Right cardiac atrium (tissue), 5 donors: ENCODE measurements around the gene SLC4A5. TPM values are rescaled to one million over a fixed set of nuclear protein-coding genes. Genes with fewer than 3 reads are reported as not detected.
"Not testable (repeated sequence)": the region's sequence is repeated elsewhere in the genome, so short reads cannot be mapped to it uniquely, and the experiment has no call there.

Source experiments
- ATAC-seq, 2 donors: fragments of 200-7000 bp; cut with Tn5 transposase; one replicate each; pipeline versions ENCODE4 v1.8.0 to v1.9.1; 2020; ENCODE audit warnings: moderate library complexity in 2 of 2, mild to moderate bottlenecking in 1 of 2
- DNase-seq, 3 donors: peaks; one replicate each; pipeline ENCODE4 v3.0.0-alpha.2; 2020
- H3K27ac ChIP-seq: one replicate; pipeline ENCODE4 v1.5.1; 2013; ENCODE audit warnings: mild to moderate bottlenecking, low read length, control low read depth, moderate library complexity
- H3K27me3 ChIP-seq: one replicate; pipeline ENCODE4 v1.6.1; 2013; ENCODE audit not compliant: control insufficient read depth, insufficient read depth
- H3K4me1 ChIP-seq: one replicate; pipeline ENCODE4 v1.6.1; 2013; ENCODE audit warnings: low read length; ENCODE audit not compliant: control insufficient read depth, insufficient read depth
- H3K4me3 ChIP-seq: one replicate; pipeline ENCODE4 v1.5.1; 2013; ENCODE audit warnings: low read length, control low read depth
- H3K9me3 ChIP-seq: one replicate; pipeline ENCODE4 v1.6.1; 2013; ENCODE audit warnings: low read length; ENCODE audit not compliant: control insufficient read depth
- WGBS: extraction: QIAGEN DNeasy Blood & Tissue Kit; methylation state at CpG from one replicate; pipeline ENCODE4 v1.1.7; 2013; 5-methylcytosine and 5-hydroxymethylcytosine counted together
- intact Hi-C, 4 donors: fragments of 100-400 bp; cut with DNase I; formaldehyde crosslinking; loops; one replicate each; pipeline versions ENCODE4 v1.11.0 to v1.14.0; 2022 to 2023
- polyA plus RNA-seq: library from polyadenylated mRNA; stranded (reverse); fragments of 200-250 nt; gene quantifications from one replicate; pipeline ENCODE4 v1.2.3, GENCODE V29; 2013
- total RNA-seq, 4 donors: library from RNA; stranded (reverse); fragmentation: NEBNext Ultra II Directional; extraction: Animal tissue kit (Norgen Biotek cat#: 25700); gene quantifications; one replicate each; pipeline ENCODE4 v1.2.1, GENCODE V29; 2021
- donor health status: healthy with polysubstance abuse.
- donor health status: DM: no; HTN: yes; CAD: no.
- donor health status: DM: no; HTN: no; CAD: no.
- donor health status: DM: no; HTN: yes; CAD: no; lungs with severe emphysema.
- donor health status: DM: yes; HTN: yes; CAD: no.

The SLC4A5 gene
- total and polyA plus RNA-seq, 5 donors = 0.29 to 2.8 (median 1.1) TPM

- peak; percentile 93 to 97 (median 95) for DNase-seq
- Histone ChIP-seq H3K4me3 (peak within 1 kb of the TSS; percentile 32), H3K4me1 (no peaks in the 10 kb centered on the region), H3K27me3 (no peaks in the 10 kb centered on the region), H3K9me3 (no peaks in the 10 kb centered on the region), H3K27ac (peak within 1 kb of the TSS; percentile 25)
- intact Hi-C loops = no loop called here
- under 1% methylated on average over 96 of the region's 96 CpGs for WGBS
- ATAC-seq = peak; percentile 97 to 99
Observed at GRCh38 chr2:74198461-74199274, 144.5 kb downstream of the SLC4A5 start, which contains the start of gene MTHFD2. Gene MTHFD2 (plus strand): TSS chr2:74198615. CDS start chr2:74198642, 27 bp downstream.

GRCh38 chr2:74198023-74198460 is 145.2 kb downstream of the SLC4A5 start:
- no peaks in the 10 kb centered on the region for H3K27me3 ChIP-seq
- H3K9me3 ChIP-seq = no peaks in the 10 kb centered on the region
- DNase-seq (no peak), ATAC-seq (no peak)
- 37% methylated on average over 17 of the region's 18 CpGs for WGBS
- intact Hi-C loops = no loop called here
- H3K4me3 ChIP-seq = peak overlapping the region; percentile 32
- no peaks in the 10 kb centered on the region for H3K4me1 ChIP-seq
- H3K27ac ChIP-seq = no peak overlapping the region

- 77% methylated on average over 4 of the region's 4 CpGs for WGBS
- DNase-seq = no peak
- no peak overlapping the region for H3K4me3 ChIP-seq
- H3K9me3 ChIP-seq = no peaks in the 10 kb centered on the region
- no peak overlapping the region for H3K27ac ChIP-seq
- H3K27me3 ChIP-seq = no peaks in the 10 kb centered on the region
- H3K4me1 ChIP-seq = no peaks in the 10 kb centered on the region
- ATAC-seq = no peak
- intact Hi-C loops = no loop called here
Observed at GRCh38 chr2:74197049-74197448, 146.2 kb downstream of the SLC4A5 start.

- Histone ChIP-seq H3K4me3 (no peak overlapping the region), H3K4me1 (no peaks in the 10 kb centered on the region), H3K27me3 (no peaks in the 10 kb centered on the region), H3K9me3 (no peaks in the 10 kb centered on the region), H3K27ac (no peak overlapping the region)
- 88% methylated on average over 1 of the region's 1 CpG for WGBS
- DNase-seq = no peak
- no peak for ATAC-seq
- intact Hi-C loops = no loop called here
Observed at GRCh38 chr2:74194799-74195198, 148.4 kb downstream of the SLC4A5 start.

GRCh38 chr2:74191596-74192380 is 151.4 kb downstream of the SLC4A5 start:
- intact Hi-C loops = no loop called here
- Histone ChIP-seq H3K4me1 (no peaks in the 10 kb centered on the region), H3K27me3 (no peaks in the 10 kb centered on the region), H3K9me3 (no peaks in the 10 kb centered on the region), H3K27ac (no peak overlapping the region), H3K4me3 (no peak overlapping the region)
- DNase-seq (no peak), ATAC-seq (no peak)
- 72% methylated on average over 6 of the region's 6 CpGs for WGBS

- H3K4me1 ChIP-seq = no peaks in the 10 kb centered on the region
- H3K9me3 ChIP-seq = no peaks in the 10 kb centered on the region
- WGBS = 92% methylated on average over 3 of the region's 3 CpGs
- no peaks in the 10 kb centered on the region for H3K27me3 ChIP-seq
- intact Hi-C loops = no loop called here
- ATAC-seq (no peak), DNase-seq (no peak)
- no peak overlapping the region for H3K27ac ChIP-seq
- H3K4me3 ChIP-seq = no peak overlapping the region
Observed at GRCh38 chr2:74188696-74189095, 154.5 kb downstream of the SLC4A5 start.

GRCh38 chr2:74188018-74188601 is 155.1 kb downstream of the SLC4A5 start:
- ATAC-seq = peak; percentile 34 to 71
- no peak overlapping the region for H3K27ac ChIP-seq
- peak in 1 of 3 donors; percentile 52 for DNase-seq

GRCh38 chr2:74186706-74187105 is 156.5 kb downstream of the SLC4A5 start:
- 95% methylated on average over 15 of the region's 15 CpGs for WGBS
- H3K4me3 ChIP-seq, intact Hi-C loops, H3K4me1 ChIP-seq, H3K27ac ChIP-seq, H3K9me3 ChIP-seq, ATAC-seq, DNase-seq, H3K27me3 ChIP-seq: not testable (repeated sequence)

More at GRCh38 chr2:74188018-74188601, 155.1 kb downstream of the SLC4A5 start:
- Histone ChIP-seq H3K4me1 (no peaks in the 10 kb centered on the region), H3K27me3 (no peaks in the 10 kb centered on the region), H3K9me3 (no peaks in the 10 kb centered on the region), H3K4me3 (no peak overlapping the region)
- intact Hi-C loops = no loop called here
- WGBS = 58% methylated on average over 6 of the region's 6 CpGs

GRCh38 chr2:74186038-74186437 is 157.2 kb downstream of the SLC4A5 start:
- no peak overlapping the region for H3K27ac ChIP-seq
- DNase-seq (no peak), ATAC-seq (peak; percentile 53 to 60)
- H3K9me3 ChIP-seq = no peaks in the 10 kb centered on the region
- no peak overlapping the region for H3K4me3 ChIP-seq
- H3K4me1 ChIP-seq = no peaks in the 10 kb centered on the region
- intact Hi-C loops = no loop called here
- WGBS = 75% methylated on average over 9 of the region's 9 CpGs
- H3K27me3 ChIP-seq = no peaks in the 10 kb centered on the region

GRCh38 chr2:74183878-74184277 is 159.3 kb downstream of the SLC4A5 start:
- ATAC-seq (no peak), DNase-seq (no peak)
- Histone ChIP-seq H3K4me3 (no peak overlapping the region), H3K27me3 (no peaks in the 10 kb centered on the region), H3K4me1 (no peaks in the 10 kb centered on the region), H3K27ac (no peak overlapping the region), H3K9me3 (no peaks in the 10 kb centered on the region)
- intact Hi-C loops = no loop called here
- 77% methylated on average over 2 of the region's 2 CpGs for WGBS

- Histone ChIP-seq H3K9me3 (no peaks in the 10 kb centered on the region), H3K4me1 (peaks cover 2% of the 10 kb centered on the region), H3K27me3 (no peaks in the 10 kb centered on the region), H3K27ac (no peak overlapping the region), H3K4me3 (no peak overlapping the region)
- intact Hi-C loops = no loop called here
- 31% methylated on average over 7 of the region's 7 CpGs for WGBS
- ATAC-seq (peak in 1 of 2 donors; percentile 3), DNase-seq (peak in 2 of 3 donors; percentile 24 to 70)
Observed at GRCh38 chr2:74181739-74182138, 161.5 kb downstream of the SLC4A5 start.
